HG03103 (cell line): ENCODE data around the gene KCNQ1.

Source experiments
- ATAC-seq: cut with Tn5 transposase; IDR thresholded peaks from one replicate; pipeline ENCODE4 v1.9.1; 2021; ENCODE audit warnings: low read depth; ENCODE audit not compliant: unreplicated experiment

KCNQ1 gene

GRCh38 chr11:2564588-2565425, 120.0 kb downstream of the KCNQ1 start:
- no peak for ATAC-seq

- no peak for ATAC-seq
Observed at GRCh38 chr11:2565447-2566222, 120.8 kb downstream of the KCNQ1 start.

- ATAC-seq: no peak
Observed at GRCh38 chr11:2566223-2567025, 121.6 kb downstream of the KCNQ1 start.

GRCh38 chr11:2567026-2567671, 122.3 kb downstream of the KCNQ1 start:
- no peak for ATAC-seq

GRCh38 chr11:2569321-2569721, 124.5 kb downstream of the KCNQ1 start:
- no peak for ATAC-seq

GRCh38 chr11:2569731-2570210, 125.0 kb downstream of the KCNQ1 start:
- ATAC-seq: no peak

GRCh38 chr11:2570211-2570811, 125.5 kb downstream of the KCNQ1 start:
- no peak for ATAC-seq

- no peak for ATAC-seq
Observed at GRCh38 chr11:2570841-2571597, 126.2 kb downstream of the KCNQ1 start.

- ATAC-seq: no peak
Observed at GRCh38 chr11:2571598-2572281, 126.9 kb downstream of the KCNQ1 start.

- ATAC-seq: no peak
Observed at GRCh38 chr11:2572491-2573239, 127.9 kb downstream of the KCNQ1 start.

- ATAC-seq: no peak
Observed at GRCh38 chr11:2573240-2574042, 128.6 kb downstream of the KCNQ1 start.

GRCh38 chr11:2574043-2574552, 129.3 kb downstream of the KCNQ1 start:
- ATAC-seq: no peak

- ATAC-seq: no peak
Observed at GRCh38 chr11:2574553-2575535, 130.0 kb downstream of the KCNQ1 start.

GRCh38 chr11:2575591-2576051, 130.8 kb downstream of the KCNQ1 start:
- ATAC-seq: no peak

- ATAC-seq: no peak
Observed at GRCh38 chr11:2576111-2576510, 131.3 kb downstream of the KCNQ1 start.

GRCh38 chr11:2576549-2576948, 131.7 kb downstream of the KCNQ1 start:
- no peak for ATAC-seq
